Activated T-helper 17 cell treated with anti-CD3 and anti-CD28 coated beads, Interleukin-2, amount 50 U/mL, for 72 hours (primary cell): Measurements from ENCODE around the gene EML3. TPM values are rescaled to one million over a fixed set of nuclear protein-coding genes. Genes with fewer than 3 reads are reported as not detected.

ENCODE experiments used
- total RNA-seq, 2 donors: library from RNA; stranded (reverse); gene quantifications; one replicate each; pipeline ENCODE4 v1.2.3, GENCODE V29; 2022

The EML3 gene
- total RNA-seq, 2 donors from 2014 or later, result 122 to 130 TPM

Other genes starting within 250 kb of the EML3 start
- gene SCGB1A1, start 193.7 kb downstream of the EML3 start, total RNA-seq, result not detected
- gene AHNAK, start 66.0 kb downstream of the EML3 start, total RNA-seq, result 100 to 1,000 TPM; 155 to 336 TPM
- gene EEF1G, start 38.9 kb downstream of the EML3 start, total RNA-seq, result 1,000 to 10,000 TPM; 1,690 to 1,865 TPM
- gene TUT1, start 21.3 kb downstream of the EML3 start, total RNA-seq, result 10 to 100 TPM; 23.8 to 25.7 TPM
- gene MTA2, start 10.9 kb downstream of the EML3 start, total RNA-seq, result 100 to 1,000 TPM; 142 to 198 TPM
- 1 to 10 TPM; 2.0 to 3.0 TPM for gene ROM1, start 482 bp upstream of the EML3 start, total RNA-seq
- gene B3GAT3, start 9.2 kb upstream of the EML3 start, total RNA-seq, result 10 to 100 TPM; 60.5 to 71.9 TPM
- 100 to 1,000 TPM; 226 to 266 TPM for gene GANAB, start 33.8 kb upstream of the EML3 start, total RNA-seq
- gene INTS5, start 40.5 kb upstream of the EML3 start, total RNA-seq, result 10 to 100 TPM; 26.5 to 27.8 TPM
- gene C11orf98, start 52.4 kb upstream of the EML3 start, total RNA-seq, result 10 to 100 TPM; 65.0 to 89.6 TPM
- 10 to 100 TPM; 23.6 TPM for gene CSKMT, start 52.5 kb upstream of the EML3 start, total RNA-seq
- 1 to 10 TPM; 2.5 to 2.7 TPM for gene UQCC3, start 58.9 kb upstream of the EML3 start, total RNA-seq
- gene LBHD1, start 59.5 kb upstream of the EML3 start, total RNA-seq, result 10 to 100 TPM; 27.0 to 28.5 TPM
- gene UBXN1, start 66.3 kb upstream of the EML3 start, total RNA-seq, result 10 to 100 TPM; 70.7 to 93.4 TPM
- under 1 TPM; 0.45 to 0.56 TPM for gene LRRN4CL, start 76.8 kb upstream of the EML3 start, total RNA-seq
- gene BSCL2, start 94.6 kb upstream of the EML3 start, total RNA-seq, result 10 to 100 TPM; 31.1 to 39.2 TPM
- not detected for gene GNG3, start 94.9 kb upstream of the EML3 start, total RNA-seq
- 10 to 100 TPM; 54.0 to 60.1 TPM for gene HNRNPUL2, start 114.7 kb upstream of the EML3 start, total RNA-seq
- gene TTC9C, start 115.7 kb upstream of the EML3 start, total RNA-seq, result 10 to 100 TPM; 49.9 to 56.2 TPM
- 10 to 100 TPM; 12.8 to 13.9 TPM for gene ZBTB3, start 141.4 kb upstream of the EML3 start, total RNA-seq
- gene POLR2G, start 148.8 kb upstream of the EML3 start, total RNA-seq, result 100 to 1,000 TPM in 1 of 2 donors, 10 to 100 TPM in 1; 92.0 to 114 TPM
- gene TAF6L, start 158.6 kb upstream of the EML3 start, total RNA-seq, result 10 to 100 TPM; 14.1 to 27.5 TPM
- gene TMEM179B, start 174.6 kb upstream of the EML3 start, total RNA-seq, result 10 to 100 TPM; 18.6 to 20.9 TPM
- gene TMEM223, start 179.2 kb upstream of the EML3 start, total RNA-seq, result 10 to 100 TPM in 1 of 2 donors, 1 to 10 TPM in 1; 6.2 to 16.2 TPM
- 100 to 1,000 TPM in 1 of 2 donors, 10 to 100 TPM in 1; 85.8 to 115 TPM for gene NXF1, start 192.7 kb upstream of the EML3 start, total RNA-seq
- gene STX5, start 219.3 kb upstream of the EML3 start, total RNA-seq, result 10 to 100 TPM; 23.4 to 32.0 TPM
- under 1 TPM; 0.82 TPM for gene TEX54, start 220.1 kb upstream of the EML3 start, total RNA-seq
- 100 to 1,000 TPM in 1 of 2 donors, 10 to 100 TPM in 1; 70.3 to 104 TPM for gene WDR74, start 226.8 kb upstream of the EML3 start, total RNA-seq